ENCODE data around the gene RAB11FIP4. TPM values are rescaled to one million over a fixed set of nuclear protein-coding genes. Genes with fewer than 3 reads are reported as not detected.

Gene RAB11FIP4
- total and polyA plus RNA-seq, 7 experiments from 2014 or later: 16.1 to 82.4 (median 55.1) TPM

DNA sequence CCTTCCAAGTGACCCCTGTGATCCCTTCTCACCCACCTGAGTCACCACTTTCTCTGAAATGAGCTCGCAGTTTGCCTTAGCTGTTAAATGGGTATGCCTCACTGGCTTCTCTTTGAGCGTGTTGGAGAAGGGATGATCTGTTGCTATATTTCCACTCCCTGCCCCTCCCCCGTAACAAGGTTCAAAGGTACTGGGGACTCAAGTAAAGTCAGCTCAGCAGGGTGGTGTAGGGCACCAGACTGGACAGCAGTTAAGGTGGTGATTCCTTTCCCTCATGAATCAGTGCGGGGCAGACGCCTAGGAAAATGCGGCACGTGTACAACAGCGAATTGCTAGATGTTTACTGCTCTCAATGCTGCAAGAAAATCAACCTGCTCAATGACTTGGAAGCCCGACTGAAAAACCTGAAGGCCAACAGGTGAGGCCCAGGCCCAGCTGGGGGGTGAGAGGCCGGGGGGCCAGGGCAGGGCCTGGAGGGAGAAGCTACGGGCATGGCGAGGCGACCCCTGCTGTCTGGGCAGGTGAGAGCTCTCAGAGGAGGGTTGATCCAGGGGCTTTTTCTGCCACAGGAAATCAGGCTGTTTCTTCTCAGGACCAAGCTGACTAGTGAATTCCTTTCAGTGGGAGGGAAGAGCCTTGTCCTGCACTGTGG is 130.3 kb downstream of the RAB11FIP4 start:
- H3K27ac ChIP-seq (ENCODE audit: low read depth, low read length): no peak overlapping the region
- intact Hi-C loops (cut with micrococcal nuclease): no loop called here
- Mint-ChIP-seq H3K9me3 (no peaks in the 10 kb centered on the region), H3K27ac (no peak overlapping the region), H3K4me1 (peaks cover 0 to 8% (median 5%) of the 10 kb centered on the region in 7 donors), H3K4me3 (no peak overlapping the region), H3K36me3 (peaks cover 0 to 35% (median 11%) of the 10 kb centered on the region in 5 donors), H3K27me3 (no peaks in the 10 kb centered on the region)
- DNase-seq: no peak
- peaks cover 0 to 13% (median 0%) of the 10 kb centered on the region in 3 experiments for H3K9me3 ChIP-seq (ENCODE audit: control insufficient read depth in 2 of 3, low read length in 3 of 3)
- ATAC-seq: no peak
- no peak overlapping the region for H3K4me3 ChIP-seq (ENCODE audit: low read length)
- peaks cover 0 to 1% of the 10 kb centered on the region in 2 donors for H3K4me1 ChIP-seq (ENCODE audit: control insufficient read depth in 2 of 2, insufficient read depth in 2 of 2, low read length in 2 of 2)
- POLR2A ChIA-PET: interaction anchor here (1.6 to 1.8 kb wide), 3 partner anchors 11 to 85 kb away, joined by 4 to 5 read pairs (median 5); no protein-coding TSS in a partner anchor
- peaks cover 0 to 82% (median 24%) of the 10 kb centered on the region in 3 experiments for H3K36me3 ChIP-seq (ENCODE audit: control insufficient read depth in 2 of 3, insufficient read depth in 3 of 3, low read length in 3 of 3)
- H3K27me3 ChIP-seq (ENCODE audit: control insufficient read depth in 2 of 2, insufficient read depth in 2 of 2, low read length in 2 of 2): no peaks in the 10 kb centered on the region
- CTCF ChIA-PET: interaction anchor here (1.3 to 2.0 kb wide), 3 partner anchors 34 to 133 kb away, joined by 4 to 9 read pairs (median 6); no protein-coding TSS in a partner anchor

DNA sequence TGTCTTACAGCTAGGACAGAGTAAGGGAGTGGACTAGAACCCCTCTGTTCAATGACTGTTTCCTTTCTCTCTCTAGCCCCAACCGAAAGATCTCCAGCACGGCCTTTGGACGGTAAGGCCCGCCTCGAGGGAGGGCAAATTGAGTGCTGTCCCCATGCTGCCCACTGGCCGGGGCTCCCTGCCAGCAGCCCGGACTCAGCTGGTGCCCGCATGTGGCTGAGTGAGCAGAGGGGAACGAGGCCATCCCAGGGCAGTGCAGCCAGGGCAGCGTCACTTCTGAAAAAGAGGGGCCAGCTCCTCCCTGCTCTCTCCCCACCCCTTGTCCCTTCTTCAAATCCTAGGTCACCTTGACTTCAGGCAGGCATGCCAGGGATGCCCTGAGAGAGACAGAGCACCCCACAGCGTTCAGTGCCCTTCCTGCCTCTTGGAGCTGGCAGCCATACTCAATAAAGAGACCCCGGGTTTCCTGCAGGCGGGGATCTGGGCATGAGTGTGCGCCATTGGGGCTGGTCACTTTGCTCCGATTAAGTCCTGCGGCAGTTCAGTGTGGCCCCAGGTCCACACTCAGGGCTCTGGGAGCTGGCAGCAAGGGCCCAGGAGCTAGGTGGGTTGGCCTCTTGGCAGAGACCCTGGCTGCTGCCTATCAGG is 130.9 kb downstream of the RAB11FIP4 start:
- H3K9me3 ChIP-seq (ENCODE audit: control insufficient read depth in 2 of 3, low read length in 3 of 3): peaks cover 0 to 13% (median 0%) of the 10 kb centered on the region in 3 experiments
- Mint-ChIP-seq H3K27ac (peak overlapping the region in 1 of 9 donors; percentile 27), H3K4me3 (no peak overlapping the region), H3K36me3 (peaks cover 0 to 35% (median 11%) of the 10 kb centered on the region in 5 donors), H3K9me3 (no peaks in the 10 kb centered on the region), H3K4me1 (peaks cover 0 to 6% (median 5%) of the 10 kb centered on the region in 7 donors), H3K27me3 (no peaks in the 10 kb centered on the region)
- CTCF ChIA-PET: interaction anchor here (0.8 to 3.7 kb wide), 9 partner anchors 14 to 133 kb away, joined by 3 to 20 read pairs (median 4); no protein-coding TSS in a partner anchor
- POLR2A ChIA-PET: interaction anchor here (0.6 to 1.6 kb wide), 3 partner anchors 12 to 367 kb away, joined by 3 to 5 read pairs (median 4); no protein-coding TSS in a partner anchor
- H3K27ac ChIP-seq (ENCODE audit: low read depth, low read length): no peak overlapping the region
- DNase-seq (no peak), ATAC-seq (no peak)
- intact Hi-C loops (cut with micrococcal nuclease): no loop called here
- peaks cover 0 to 86% (median 29%) of the 10 kb centered on the region in 3 experiments for H3K36me3 ChIP-seq (ENCODE audit: control insufficient read depth in 2 of 3, insufficient read depth in 3 of 3, low read length in 3 of 3)
- H3K4me3 ChIP-seq (ENCODE audit: low read length): no peak overlapping the region
- H3K4me1 ChIP-seq (ENCODE audit: control insufficient read depth in 2 of 2, insufficient read depth in 2 of 2, low read length in 2 of 2): no peaks in the 10 kb centered on the region
- no peaks in the 10 kb centered on the region for H3K27me3 ChIP-seq (ENCODE audit: control insufficient read depth in 2 of 2, insufficient read depth in 2 of 2, low read length in 2 of 2)

DNA sequence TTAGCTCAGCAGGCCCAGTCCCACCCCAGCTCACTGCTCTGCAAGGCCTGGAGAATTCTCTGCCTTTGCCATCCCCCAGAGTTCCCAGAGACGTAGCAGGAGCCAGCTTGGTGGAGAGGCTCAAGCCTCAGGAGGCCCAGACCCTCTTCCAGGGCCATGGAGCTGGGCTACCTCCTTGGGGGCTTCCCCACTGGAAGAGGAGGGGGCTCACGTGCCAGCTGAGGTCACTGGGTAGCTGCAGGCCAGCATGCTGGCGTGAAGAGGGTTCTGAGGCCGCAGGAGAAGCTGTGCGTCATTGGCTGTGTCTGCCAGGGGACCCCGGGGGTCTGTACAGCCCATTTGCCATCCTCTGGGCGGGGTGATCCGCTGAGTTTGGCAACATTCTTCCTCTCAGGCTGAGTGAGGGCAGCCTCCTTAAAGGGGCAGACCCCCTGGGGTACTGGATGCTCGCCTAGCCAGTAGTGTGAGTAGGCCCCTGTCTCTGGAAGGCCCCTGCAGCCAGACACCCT is 131.6 kb downstream of the RAB11FIP4 start:
- Histone ChIP-seq H3K36me3 (ENCODE audit: control insufficient read depth in 2 of 3, insufficient read depth in 3 of 3, low read length in 3 of 3) (peaks cover 0 to 89% (median 35%) of the 10 kb centered on the region in 3 experiments), H3K9me3 (ENCODE audit: control insufficient read depth in 2 of 3, low read length in 3 of 3) (peaks cover 0 to 13% (median 0%) of the 10 kb centered on the region in 3 experiments), H3K4me3 (ENCODE audit: low read length) (no peak overlapping the region), H3K27ac (ENCODE audit: low read depth, low read length) (no peak overlapping the region), H3K4me1 (ENCODE audit: control insufficient read depth in 2 of 2, insufficient read depth in 2 of 2, low read length in 2 of 2) (no peaks in the 10 kb centered on the region), H3K27me3 (ENCODE audit: control insufficient read depth in 2 of 2, insufficient read depth in 2 of 2, low read length in 2 of 2) (no peaks in the 10 kb centered on the region)
- H3K36me3 Mint-ChIP-seq: peaks cover 0 to 35% (median 11%) of the 10 kb centered on the region in 5 donors
- H3K27me3 Mint-ChIP-seq: no peaks in the 10 kb centered on the region
- CTCF ChIA-PET: interaction anchor here (0.8 to 3.7 kb wide), 11 partner anchors 13 to 134 kb away, joined by 3 to 20 read pairs (median 4); no protein-coding TSS in a partner anchor
- H3K9me3 Mint-ChIP-seq: no peaks in the 10 kb centered on the region
- H3K4me1 Mint-ChIP-seq: peaks cover 0 to 5% (median 0%) of the 10 kb centered on the region in 7 donors
- no peak overlapping the region for H3K4me3 Mint-ChIP-seq
- ATAC-seq (no peak), DNase-seq (no peak)
- POLR2A ChIA-PET: interaction anchor here (0.6 to 1.6 kb wide), 3 partner anchors 13 to 366 kb away, joined by 3 to 5 read pairs (median 4); no protein-coding TSS in a partner anchor
- no peak overlapping the region for H3K27ac Mint-ChIP-seq
- intact Hi-C loops (cut with micrococcal nuclease): no loop called here

DNA sequence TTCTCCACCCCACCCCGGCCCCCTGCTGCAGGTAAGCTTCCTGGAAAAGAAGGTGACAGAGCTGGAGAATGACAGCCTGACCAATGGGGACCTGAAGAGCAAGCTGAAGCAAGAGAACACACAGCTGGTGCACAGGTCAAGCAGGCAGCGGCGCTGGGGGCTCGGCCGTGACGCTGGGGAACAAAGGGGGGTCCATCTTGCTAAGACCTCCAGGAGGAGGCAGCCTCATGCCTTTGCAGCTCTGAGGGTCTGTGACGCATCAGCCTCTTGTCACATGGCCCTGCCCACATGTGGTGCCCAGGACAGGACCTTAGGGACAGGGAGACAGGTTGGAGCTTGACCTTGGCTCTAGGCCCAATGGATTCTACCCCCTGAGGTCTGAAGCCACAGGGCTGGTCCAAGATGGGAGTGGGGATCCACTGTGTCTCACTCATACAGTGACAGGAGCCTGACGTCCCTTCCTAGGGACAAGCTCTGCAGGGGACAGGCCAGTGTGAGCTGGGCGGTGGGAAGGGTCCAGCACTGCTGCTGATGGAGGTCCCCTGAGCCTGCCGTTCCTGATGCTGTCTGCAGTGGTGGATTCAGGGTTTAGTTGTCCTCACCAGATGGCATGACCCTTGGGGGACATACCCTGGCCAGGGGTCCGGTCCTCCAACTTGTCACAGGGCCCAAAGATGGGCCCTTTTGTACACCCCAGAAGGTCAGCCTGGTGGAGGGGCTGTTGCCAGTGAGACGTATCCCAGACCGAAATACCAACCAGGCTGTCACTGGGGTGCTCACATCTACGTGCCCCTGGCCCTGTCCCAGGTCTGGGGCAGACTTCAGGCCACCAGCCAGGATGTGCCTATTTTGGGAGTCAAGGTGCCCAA is 132.6 kb downstream of the RAB11FIP4 start:
- H3K36me3 ChIP-seq (ENCODE audit: control insufficient read depth in 2 of 3, insufficient read depth in 3 of 3, low read length in 3 of 3): peaks cover 7 to 95% (median 44%) of the 10 kb centered on the region in 3 experiments
- H3K27me3 ChIP-seq (ENCODE audit: control insufficient read depth in 2 of 2, insufficient read depth in 2 of 2, low read length in 2 of 2): no peaks in the 10 kb centered on the region
- H3K27ac Mint-ChIP-seq: no peak overlapping the region
- H3K4me3 ChIP-seq (ENCODE audit: low read length): no peak overlapping the region
- H3K9me3 Mint-ChIP-seq: no peaks in the 10 kb centered on the region
- no peaks in the 10 kb centered on the region for H3K4me1 ChIP-seq (ENCODE audit: control insufficient read depth in 2 of 2, insufficient read depth in 2 of 2, low read length in 2 of 2)
- H3K9me3 ChIP-seq (ENCODE audit: control insufficient read depth in 2 of 3, low read length in 3 of 3): peaks cover 0 to 13% (median 0%) of the 10 kb centered on the region in 3 experiments
- POLR2A ChIA-PET: no interaction called here
- no peaks in the 10 kb centered on the region for H3K27me3 Mint-ChIP-seq
- intact Hi-C loops (cut with micrococcal nuclease): loop anchor here in 1 of 2 donors (2.0 kb wide), 2 partner anchors 35 to 319 kb away; no protein-coding TSS in a partner anchor
- no peak for DNase-seq
- CTCF ChIA-PET: interaction anchor here (0.6 to 3.7 kb wide), 15 partner anchors 8 to 246 kb away, joined by 3 to 20 read pairs (median 4); no protein-coding TSS in a partner anchor
- H3K36me3 Mint-ChIP-seq: peaks cover 0 to 35% (median 9%) of the 10 kb centered on the region in 5 donors
- H3K4me1 Mint-ChIP-seq: peaks cover 0 to 5% (median 0%) of the 10 kb centered on the region in 7 donors
- no peak overlapping the region for H3K27ac ChIP-seq (ENCODE audit: low read depth, low read length)
- no peak for ATAC-seq
- H3K4me3 Mint-ChIP-seq: no peak overlapping the region

DNA sequence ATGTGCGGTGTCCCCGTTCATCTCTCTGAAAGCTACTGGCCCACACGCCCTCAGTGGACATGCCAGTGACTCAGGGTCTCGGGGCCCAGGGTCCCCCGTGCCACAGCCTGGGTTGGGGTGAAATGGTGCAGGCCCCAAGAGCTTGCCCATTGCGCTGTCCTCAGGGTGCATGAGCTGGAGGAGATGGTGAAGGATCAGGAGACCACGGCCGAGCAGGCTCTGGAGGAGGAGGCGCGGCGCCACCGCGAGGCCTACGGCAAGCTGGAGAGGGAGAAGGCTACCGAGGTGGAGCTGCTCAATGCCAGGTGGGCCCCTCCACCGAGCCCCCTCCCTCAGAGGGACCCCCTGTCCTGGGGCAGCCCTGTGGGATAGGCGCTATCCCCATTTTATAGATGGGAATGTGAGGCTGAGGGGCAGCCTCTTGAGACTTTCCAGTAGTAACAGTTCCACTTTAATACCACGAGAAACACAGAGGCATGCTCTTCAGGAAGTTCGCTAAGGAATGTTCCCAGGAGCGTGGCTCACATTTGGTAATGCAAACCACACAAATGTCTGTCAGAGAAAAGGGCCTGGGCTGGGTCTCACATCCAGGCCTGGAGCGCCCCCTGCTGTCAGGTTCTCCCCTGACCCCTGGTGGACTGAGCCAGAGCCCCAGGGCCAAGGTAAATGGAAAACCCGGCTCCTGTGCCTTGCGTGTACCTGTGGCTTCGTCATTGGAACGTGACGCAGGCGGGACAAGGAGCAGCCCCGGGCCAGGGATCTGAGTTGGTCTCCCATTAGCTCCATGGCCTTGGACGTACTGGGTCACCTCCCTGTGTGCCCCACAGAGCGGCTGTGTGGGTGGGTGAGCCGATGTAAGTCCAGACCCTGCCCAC is 133.7 kb downstream of the RAB11FIP4 start:
- ATAC-seq (peak; percentile 87), DNase-seq (peak; percentile 67 to 89 (median 77))
- Mint-ChIP-seq H3K4me3 (no peak overlapping the region), H3K36me3 (peaks cover 0 to 30% (median 6%) of the 10 kb centered on the region in 5 donors), H3K4me1 (peaks cover 0 to 2% (median 0%) of the 10 kb centered on the region in 7 donors), H3K27me3 (no peaks in the 10 kb centered on the region), H3K9me3 (no peaks in the 10 kb centered on the region), H3K27ac (peak overlapping the region in 1 of 9 donors; percentile 11)
- POLR2A ChIA-PET: no interaction called here
- intact Hi-C loops (cut with micrococcal nuclease): loop anchor here (1.0 to 5.0 kb wide), 8 partner anchors 17 to 513 kb away; no protein-coding TSS in a partner anchor
- H3K36me3 ChIP-seq (ENCODE audit: control insufficient read depth in 2 of 3, insufficient read depth in 3 of 3, low read length in 3 of 3): peaks cover 11 to 96% (median 39%) of the 10 kb centered on the region in 3 experiments
- H3K4me1 ChIP-seq (ENCODE audit: control insufficient read depth in 2 of 2, insufficient read depth in 2 of 2, low read length in 2 of 2): no peaks in the 10 kb centered on the region
- H3K27ac ChIP-seq (ENCODE audit: low read depth, low read length): no peak overlapping the region
- H3K27me3 ChIP-seq (ENCODE audit: control insufficient read depth in 2 of 2, insufficient read depth in 2 of 2, low read length in 2 of 2): no peaks in the 10 kb centered on the region
- H3K4me3 ChIP-seq (ENCODE audit: low read length): no peak overlapping the region
- CTCF ChIA-PET: interaction anchor here (0.6 to 3.7 kb wide), 12 partner anchors 9 to 310 kb away, joined by 3 to 20 read pairs (median 4); no protein-coding TSS in a partner anchor
- H3K9me3 ChIP-seq (ENCODE audit: control insufficient read depth in 2 of 3, low read length in 3 of 3): peaks cover 0 to 13% (median 0%) of the 10 kb centered on the region in 3 experiments
